Endothelial cell of umbilical vein (primary cell): ENCODE measurements around the gene PRKCZ. TPM values are rescaled to one million over a fixed set of nuclear protein-coding genes. Genes with fewer than 3 reads are reported as not detected.

Experiments
- BruUV-seq: library from RNA; stranded (reverse); fragments of 400-500 nt; replicated peaks from 2 replicates; lab custom pipeline; 2021; lab: Mats Ljungman, UMichigan
- CTCF ChIA-PET: fragments of 300-600, 350-600 bp; sonication (Branson Sonifier 250); formaldehyde crosslinking; loops from one replicate; lab custom pipeline; 2021; ENCODE audit warnings: antibody characterized with exemption, inconsistent platforms; lab: Charles Lee
- POLR2A ChIA-PET: fragments of 300-600, 350-600 bp; sonication (Branson Sonifier 250); formaldehyde crosslinking; loops from one replicate; lab custom pipeline; 2021; ENCODE audit warnings: antibody characterized with exemption, inconsistent platforms; lab: Charles Lee
- DNase-seq: peaks from one replicate; pipeline ENCODE4 v3.0.0-alpha.2; 2011; ENCODE audit warnings: low read depth, low spot score
- FAIRE-seq: peaks from 2 replicates; lab custom pipeline; 2011; peaks lifted over from hg19 to GRCh38; lab: Jason Lieb, UNC
- H2AFZ ChIP-seq: 2 replicates; pipeline ENCODE4 v1.6.0; 2012; ENCODE audit warnings: low read depth, low read length, control low read depth, inconsistent platforms
- H3K27ac ChIP-seq: 2 replicates; pipeline ENCODE4 v1.5.1; 2011; ENCODE audit warnings: low read depth, mild to moderate bottlenecking, control low read depth, low read length, moderate library complexity; ENCODE audit not compliant: insufficient read depth
- H3K27me3 ChIP-seq, 2 experiments: 2 replicates each; pipeline versions ENCODE4 v1.6.0 to v1.6.1; 2011; ENCODE audit warnings: low read length in 2 of 2, mixed read lengths in 1 of 2; ENCODE audit not compliant: control insufficient read depth in 2 of 2, insufficient read depth in 2 of 2
- H3K36me3 ChIP-seq, 2 experiments: 2 replicates in 1 of 2; 3 replicates in 1 of 2; pipeline ENCODE4 v1.5.1; 2011; ENCODE audit warnings: low read length in 2 of 2, mild to moderate bottlenecking in 1 of 2, moderate library complexity in 1 of 2; ENCODE audit not compliant: control insufficient read depth in 2 of 2, insufficient read depth in 2 of 2; ENCODE audit errors: extremely low read depth in 1 of 2
- H3K4me1 ChIP-seq: 3 replicates; pipeline ENCODE4 v1.5.1; 2011; ENCODE audit warnings: mild to moderate bottlenecking, low read length; ENCODE audit not compliant: control insufficient read depth, insufficient read depth; ENCODE audit errors: extremely low read depth
- H3K4me2 ChIP-seq: 2 replicates; pipeline ENCODE4 v1.6.1; 2011; ENCODE audit warnings: low read length, control low read depth, mixed read lengths; ENCODE audit not compliant: insufficient read depth
- H3K4me3 ChIP-seq, 3 experiments: fragments of 200-600 bp in 1 of 3; sonication (generic), shearing (Covaris generic) in 1 of 3; replicated peaks in 1 of 3; 2 replicates each; pipeline ENCODE4 v1.5.1; 2011 to 2016; ENCODE audit warnings: control low read depth in 3 of 3, low read length in 3 of 3, mild to moderate bottlenecking in 2 of 3, inconsistent platforms in 1 of 3, low read depth in 1 of 3, moderate library complexity in 1 of 3; ENCODE audit not compliant: insufficient read depth in 1 of 3
- H3K79me2 ChIP-seq: 2 replicates; pipeline ENCODE4 v1.6.0; 2012; ENCODE audit warnings: low read length, inconsistent platforms; ENCODE audit not compliant: control insufficient read depth, insufficient read depth
- H3K9ac ChIP-seq: replicated peaks from 2 replicates; pipeline ENCODE3; 2011; ENCODE audit warnings: low read length, control low read depth; ENCODE audit not compliant: insufficient read depth; ENCODE audit errors: extremely low read depth
- H3K9me1 ChIP-seq: replicated peaks from 3 replicates; pipeline ENCODE4 v1.6.0; 2011; ENCODE audit warnings: mild to moderate bottlenecking, low read length; ENCODE audit not compliant: control insufficient read depth, insufficient read depth; ENCODE audit errors: extremely low read depth
- H3K9me3 ChIP-seq: replicated peaks from 2 replicates; pipeline ENCODE4 v1.5.1; 2012; ENCODE audit warnings: low read length, inconsistent platforms; ENCODE audit not compliant: control insufficient read depth, insufficient read depth
- H4K20me1 ChIP-seq: replicated peaks from 2 replicates; pipeline ENCODE3; 2011; ENCODE audit warnings: mild to moderate bottlenecking, low read length; ENCODE audit not compliant: control insufficient read depth, insufficient read depth; ENCODE audit errors: extremely low read depth
- CTCF ChIP-seq, 2 donors: IDR thresholded peaks; 1 replicate in 1 of 2; 2 replicates in 1 of 2; pipeline ENCODE4 v1.5.1; 2011; ENCODE audit warnings: low read length in 2 of 2, mild to moderate bottlenecking in 2 of 2, moderate library complexity in 2 of 2, control low read depth in 1 of 2, inconsistent platforms in 1 of 2, low read depth in 1 of 2; ENCODE audit not compliant: insufficient read depth in 1 of 2; ENCODE audit errors: extremely low read depth in 1 of 2
- EZH2 ChIP-seq: IDR thresholded peaks from 2 replicates; pipeline ENCODE4 v1.6.1; 2012; ENCODE audit warnings: borderline replicate concordance, low read depth, mild to moderate bottlenecking, moderate library complexity, low read length, inconsistent platforms; ENCODE audit not compliant: severe bottlenecking
- FOS ChIP-seq: IDR thresholded peaks from 2 replicates; pipeline ENCODE4 v1.6.1; 2011; ENCODE audit warnings: mild to moderate bottlenecking, low read length, moderate library complexity, borderline replicate concordance; ENCODE audit not compliant: insufficient read depth
- GATA2 ChIP-seq: IDR thresholded peaks from 2 replicates; pipeline ENCODE4 v1.7.0; 2011; ENCODE audit warnings: low read depth, mild to moderate bottlenecking, moderate library complexity, mixed read lengths, low read length; ENCODE audit not compliant: insufficient read length, insufficient read depth
- JUN ChIP-seq: IDR thresholded peaks from 2 replicates; pipeline ENCODE4 v1.6.1; 2011; ENCODE audit warnings: borderline replicate concordance, low read depth; ENCODE audit not compliant: insufficient read length, insufficient read depth
- MYC ChIP-seq: IDR thresholded peaks from one replicate; pipeline ENCODE4 v1.6.1; 2011; ENCODE audit warnings: mild to moderate bottlenecking, low read depth, low read length
- POLR2A ChIP-seq: IDR thresholded peaks from 2 replicates; pipeline ENCODE4 v1.6.1; 2012; ENCODE audit warnings: low read depth, mild to moderate bottlenecking, control low read depth, low read length
- POLR2AphosphoS5 ChIP-seq: IDR thresholded peaks from 2 replicates; pipeline ENCODE4 v1.6.1; 2012; ENCODE audit warnings: low read depth, mild to moderate bottlenecking, control low read depth, low read length, moderate library complexity; ENCODE audit not compliant: insufficient read depth
- dilution Hi-C: fragments of 300-500 bp; cut with MboI; formaldehyde crosslinking; loops from one replicate; pipeline ENCODE4 v1.15.0; 2019; ENCODE audit warnings: low sequenced_read_pairs; ENCODE audit not compliant: extremely low pct_ligation_motif_present
- intact Hi-C: fragments of 100-400 bp; cut with micrococcal nuclease; formaldehyde crosslinking; loops from one replicate; pipeline ENCODE4 v1.10.0; 2022
- polyA plus RNA-seq, 4 experiments: library from polyadenylated mRNA; depleted of rRNA in 3 of 4; stranded (reverse) in 3 of 4; unstranded in 1 of 4; fragments of >200 nt; gene quantifications; 2 replicates each; pipeline versions ENCODE4 v1.2.1 to v1.2.3, GENCODE V29; 2011 to 2012; ENCODE audit warnings: missing spikeins in 1 of 4
- total RNA-seq: library from RNA; stranded (reverse); gene quantifications from 2 replicates; pipeline ENCODE4 v1.2.3, GENCODE V29; 2021
- TF ChIP-seq, protein P1 (sequence below): IDR thresholded peaks from 2 replicates; pipeline ENCODE4 v1.6.1; 2011; ENCODE audit not compliant: insufficient read depth, insufficient read length

The PRKCZ gene
- total and polyA plus RNA-seq, 2 donors (not counting 3 experiments of a cell fraction or from before 2014, with no cell fraction given) = 0.22 to 1.7 TPM

DNA sequence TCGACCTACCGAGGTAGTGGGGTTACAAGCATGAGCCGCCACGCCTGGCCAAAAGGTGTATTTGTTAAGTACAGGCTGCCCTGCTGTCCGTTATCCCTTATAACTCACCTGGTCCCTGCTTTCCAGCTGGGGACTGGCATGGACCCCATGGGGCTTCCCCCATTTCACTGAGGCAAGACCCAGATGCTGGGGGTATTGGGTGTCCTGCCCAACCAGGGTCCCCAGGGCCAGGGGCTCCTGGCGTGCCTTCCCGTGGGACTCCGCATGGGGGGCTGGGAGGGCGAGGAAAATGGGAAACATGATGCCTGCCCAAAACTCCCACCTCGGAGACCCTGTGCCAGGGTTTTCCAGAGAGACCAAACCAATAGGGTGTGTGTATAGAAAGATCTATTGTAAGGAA is 79.9 kb downstream of the PRKCZ start:
- no peaks in the 10 kb centered on the region for H3K9me3 ChIP-seq
- no peaks in the 10 kb centered on the region for H3K27me3 ChIP-seq
- H3K36me3 ChIP-seq = no peaks in the 10 kb centered on the region
- ChIA-PET POLR2A (no interaction called here), CTCF (interaction anchor here (2.3 kb wide), 1 partner anchor 44 kb away, joined by 11 read pairs; no protein-coding TSS in a partner anchor)
- TF ChIP-seq MYC = no peak
- no peak for TF ChIP-seq EZH2
- no peak for TF ChIP-seq POLR2AphosphoS5
- no peak for TF ChIP-seq POLR2A
- no peak for TF ChIP-seq JUN
- TF ChIP-seq CTCF (IDR thresholded peaks at IDR 0.05; ENCODE audit: extremely low read depth in 1 of 2, insufficient read depth in 1 of 2, low read depth in 1 of 2, low read length in 2 of 2) = no peak
- TF ChIP-seq GATA2 = no peak
- no peak for TF ChIP-seq FOS
- TF ChIP-seq, protein P1, sequence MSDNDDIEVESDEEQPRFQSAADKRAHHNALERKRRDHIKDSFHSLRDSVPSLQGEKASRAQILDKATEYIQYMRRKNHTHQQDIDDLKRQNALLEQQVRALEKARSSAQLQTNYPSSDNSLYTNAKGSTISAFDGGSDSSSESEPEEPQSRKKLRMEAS = no peak
- no peaks in the 10 kb centered on the region for H4K20me1 ChIP-seq
- FAIRE-seq = no peak
- H3K4me2 ChIP-seq = no peak overlapping the region
- no peaks in the 10 kb centered on the region for H3K79me2 ChIP-seq
- intact Hi-C loops (loop anchor here (10.0 kb wide), 1 partner anchor 215 kb away; the partner anchor contains the start of genes CALML6 and TMEM52), dilution Hi-C loops (no loop called here)
- no peak for DNase-seq
- no peak overlapping the region for H3K9ac ChIP-seq
- no TSS peak for BruUV-seq
- H3K27ac ChIP-seq = no peak overlapping the region
- H3K9me1 ChIP-seq = no peaks in the 10 kb centered on the region
- H3K4me3 ChIP-seq = no peak overlapping the region
- H3K4me1 ChIP-seq = peaks cover 4% of the 10 kb centered on the region
- no peak overlapping the region for H2AFZ ChIP-seq
